ENCODE measurements around the gene CYP2B6. TPM values are rescaled to one million over a fixed set of nuclear protein-coding genes. Genes with fewer than 3 reads are reported as not detected.

CYP2B6 gene
- total RNA-seq, 4 donors from 2014 or later = not detected

- H3K36me3 ChIP-seq = no peaks in the 10 kb centered on the region
- 82 to 86% methylated on average over 17 to 18 of the region's 18 CpGs for WGBS, 2 donors
- intact Hi-C loops (cut with DNase I) = no loop called here
- no peak overlapping the region for H3K4me3 ChIP-seq
- TF ChIP-seq, protein P1, sequence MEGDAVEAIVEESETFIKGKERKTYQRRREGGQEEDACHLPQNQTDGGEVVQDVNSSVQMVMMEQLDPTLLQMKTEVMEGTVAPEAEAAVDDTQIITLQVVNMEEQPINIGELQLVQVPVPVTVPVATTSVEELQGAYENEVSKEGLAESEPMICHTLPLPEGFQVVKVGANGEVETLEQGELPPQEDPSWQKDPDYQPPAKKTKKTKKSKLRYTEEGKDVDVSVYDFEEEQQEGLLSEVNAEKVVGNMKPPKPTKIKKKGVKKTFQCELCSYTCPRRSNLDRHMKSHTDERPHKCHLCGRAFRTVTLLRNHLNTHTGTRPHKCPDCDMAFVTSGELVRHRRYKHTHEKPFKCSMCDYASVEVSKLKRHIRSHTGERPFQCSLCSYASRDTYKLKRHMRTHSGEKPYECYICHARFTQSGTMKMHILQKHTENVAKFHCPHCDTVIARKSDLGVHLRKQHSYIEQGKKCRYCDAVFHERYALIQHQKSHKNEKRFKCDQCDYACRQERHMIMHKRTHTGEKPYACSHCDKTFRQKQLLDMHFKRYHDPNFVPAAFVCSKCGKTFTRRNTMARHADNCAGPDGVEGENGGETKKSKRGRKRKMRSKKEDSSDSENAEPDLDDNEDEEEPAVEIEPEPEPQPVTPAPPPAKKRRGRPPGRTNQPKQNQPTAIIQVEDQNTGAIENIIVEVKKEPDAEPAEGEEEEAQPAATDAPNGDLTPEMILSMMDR (IDR thresholded peaks at IDR 0.05) = no peak
- TF ChIP-seq POLR2A (IDR thresholded peaks at IDR 0.05) = no peak
- DNase-seq = no peak
- no peak overlapping the region for H3K27ac ChIP-seq
- no peaks in the 10 kb centered on the region for H3K4me1 ChIP-seq
- peaks cover 0 to 17% (median 12%) of the 10 kb centered on the region in 3 donors for H3K9me3 ChIP-seq
- peaks cover 0 to 31% (median 0%) of the 10 kb centered on the region in 4 donors for H3K27me3 ChIP-seq
These were observed 42.3 kb upstream of the CYP2B6 start for GRCh38 chr19:40948580-40949299.

GRCh38 chr19:40954573-40954972 is 36.5 kb upstream of the CYP2B6 start:
- Histone ChIP-seq H3K27ac (no peak overlapping the region), H3K9me3 (peaks cover 0 to 46% (median 42%) of the 10 kb centered on the region in 3 donors), H3K4me3 (no peak overlapping the region), H3K36me3 (no peaks in the 10 kb centered on the region), H3K27me3 (peaks cover 0 to 17% (median 0%) of the 10 kb centered on the region in 4 donors), H3K4me1 (peaks cover 0 to 10% (median 0%) of the 10 kb centered on the region in 3 donors)
- 87 to 98% methylated on average over 4 to 10 of the region's 10 CpGs for WGBS, 2 donors
- no peak for TF ChIP-seq POLR2A (IDR thresholded peaks at IDR 0.05)
- TF ChIP-seq, protein P1 (IDR thresholded peaks at IDR 0.05) = no peak
- DNase-seq = no peak
- intact Hi-C loops (cut with DNase I) = no loop called here

DNA sequence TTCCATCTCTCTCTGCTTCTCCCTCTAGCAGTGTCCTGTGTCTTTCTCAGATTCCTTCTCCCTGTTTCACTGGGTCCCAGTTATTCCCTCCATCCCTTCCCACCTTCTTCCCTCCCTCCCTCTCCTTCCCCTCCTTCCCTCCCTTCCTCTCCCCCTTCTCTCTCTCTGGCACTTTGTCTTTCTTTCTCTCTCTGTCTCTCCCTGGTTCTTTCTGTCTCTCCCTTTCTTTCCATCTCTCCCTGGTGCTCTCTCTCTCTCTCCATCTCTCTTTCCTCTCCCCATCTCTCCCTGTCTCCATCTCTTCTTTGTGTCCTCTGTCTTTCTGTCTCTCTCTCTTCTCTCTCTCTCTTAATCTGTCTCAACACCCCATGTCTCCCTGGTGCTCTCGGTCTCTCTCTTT is 31.7 kb upstream of the CYP2B6 start:
- no peak overlapping the region for H3K4me3 ChIP-seq
- DNase-seq = no peak
- H3K4me1 ChIP-seq = peaks cover 0 to 13% (median 0%) of the 10 kb centered on the region in 3 donors
- peaks cover 0 to 41% (median 0%) of the 10 kb centered on the region in 4 donors for H3K27me3 ChIP-seq
- intact Hi-C loops (cut with DNase I) = no loop called here
- H3K36me3 ChIP-seq = no peaks in the 10 kb centered on the region
- no peak for TF ChIP-seq POLR2A (IDR thresholded peaks at IDR 0.05)
- TF ChIP-seq, protein P1 (IDR thresholded peaks at IDR 0.05) = no peak
- H3K9me3 ChIP-seq = peaks cover 0 to 24% (median 23%) of the 10 kb centered on the region in 3 donors
- no peak overlapping the region for H3K27ac ChIP-seq
- WGBS, 2 donors = 91 to 95% methylated on average over 1 of the region's 1 CpG

- H3K27me3 ChIP-seq = peaks cover 0 to 41% (median 0%) of the 10 kb centered on the region in 4 donors
- H3K36me3 ChIP-seq = no peaks in the 10 kb centered on the region
- no peak for DNase-seq
- H3K9me3 ChIP-seq = peaks cover 0 to 15% (median 15%) of the 10 kb centered on the region in 3 donors
- H3K4me1 ChIP-seq = peaks cover 0 to 13% (median 0%) of the 10 kb centered on the region in 3 donors
- no peak overlapping the region for H3K27ac ChIP-seq
- no peak for TF ChIP-seq POLR2A (IDR thresholded peaks at IDR 0.05)
- TF ChIP-seq, protein P1 (IDR thresholded peaks at IDR 0.05) = no peak
- H3K4me3 ChIP-seq = no peak overlapping the region
- intact Hi-C loops (cut with DNase I) = no loop called here
- 5 to 33% methylated on average over 1 of the region's 1 CpG for WGBS, 2 donors
These were observed 30.9 kb upstream of the CYP2B6 start for GRCh38 chr19:40960062-40960685.

GRCh38 chr19:40960780-40961179 is 30.3 kb upstream of the CYP2B6 start:
- H3K27me3 ChIP-seq = peaks cover 0 to 41% (median 0%) of the 10 kb centered on the region in 4 donors
- no peaks in the 10 kb centered on the region for H3K36me3 ChIP-seq
- DNase-seq = no peak
- peaks cover 0 to 9% (median 9%) of the 10 kb centered on the region in 3 donors for H3K9me3 ChIP-seq
- TF ChIP-seq POLR2A (IDR thresholded peaks at IDR 0.05) = no peak
- TF ChIP-seq, protein P1 (IDR thresholded peaks at IDR 0.05) = no peak
- intact Hi-C loops (cut with DNase I) = no loop called here
- peaks cover 0 to 13% (median 0%) of the 10 kb centered on the region in 3 donors for H3K4me1 ChIP-seq
- no peak overlapping the region for H3K27ac ChIP-seq
- no peak overlapping the region for H3K4me3 ChIP-seq
